Loucy (cell line): ENCODE data around the gene WDR64.

ENCODE experiments used
- CTCF ChIP-seq: fragments of 200-600 bp; sonication (generic); conservative IDR thresholded peaks from 2 replicates; pipeline ENCODE4 v1.5.1; 2014; ENCODE audit warnings: mild to moderate bottlenecking, antibody characterized with exemption, low read length
- EZH2phosphoT487 ChIP-seq: fragments of 200-600 bp; IDR thresholded peaks from 2 replicates; pipeline ENCODE4 v1.6.1; 2018; ENCODE audit warnings: antibody characterized with exemption, mild to moderate bottlenecking, moderate library complexity, borderline replicate concordance

- TF ChIP-seq CTCF (no peak), EZH2phosphoT487 (no peak)
Measured at GRCh38 chr1:241839369-241839979, 187.4 kb downstream of the WDR64 start.
